HCT116 (cell line): ENCODE results near the gene KRT38. TPM values are rescaled to one million over a fixed set of nuclear protein-coding genes. Genes with fewer than 3 reads are reported as not detected.
"Not testable (repeated sequence)": the region's sequence is repeated elsewhere in the genome, so short reads cannot be mapped to it uniquely, and the experiment has no call there.

Experiments
- ATAC-seq: fragments of 200-7000 bp; cut with Tn5 transposase; 2 replicates; pipeline ENCODE4 v1.9.1; 2020; ENCODE audit warnings: mild to moderate bottlenecking, moderate library complexity
- BruUV-seq: library from RNA; stranded (reverse); fragments of 400-500 nt; replicated peaks from 2 replicates; lab custom pipeline; 2021; lab: Mats Ljungman, UMichigan
- CTCF ChIA-PET: fragments of 300-600 bp; sonication (Branson Sonifier 250); formaldehyde crosslinking; loops from one replicate; lab custom pipeline; 2021; ENCODE audit warnings: antibody characterized with exemption; lab: Charles Lee
- POLR2A ChIA-PET: fragments of 300-600, 350-600 bp; sonication (Branson Sonifier 250); formaldehyde crosslinking; loops from one replicate; lab custom pipeline; 2021; ENCODE audit warnings: antibody characterized with exemption; lab: Charles Lee
- RAD21 ChIA-PET, 2 experiments: fragments of 300-600 bp; sonication (Branson Sonifier 250); formaldehyde crosslinking; loops; one replicate each; lab custom pipeline; 2023; ENCODE audit warnings: low total read pairs in 2 of 2; ENCODE audit not compliant: uncharacterized antibody in 2 of 2, unreplicated experiment in 2 of 2, low non-redundant PET in 1 of 2; lab: Charles Lee
- DNase-seq: peaks from one replicate; pipeline ENCODE4 v3.0.0-alpha.2; 2010; ENCODE audit warnings: low read depth, low spot score
- H2AFZ ChIP-seq: fragments of 200-600 bp; shearing (Covaris generic), sonication (generic); 2 replicates; pipeline ENCODE4 v1.6.1; 2017; ENCODE audit warnings: low read depth, mixed run types, mixed read lengths, antibody characterized with exemption, low read length; ENCODE audit not compliant: poor library complexity, severe bottlenecking
- H3K27ac ChIP-seq: 2 replicates; pipeline ENCODE4 v1.5.1; 2012; ENCODE audit warnings: low read depth, low read length
- H3K27me3 ChIP-seq: fragments of 200-600 bp; sonication (generic); 2 replicates; pipeline ENCODE4 v1.6.1; 2016; ENCODE audit warnings: mixed run types, low read length, mixed read lengths; ENCODE audit not compliant: insufficient read depth
- H3K36me3 ChIP-seq, 2 experiments: fragments of 200-500 bp in 1 of 2; fragments of 200-600 bp in 1 of 2; sonication (Bioruptor generic) in 1 of 2; sonication (generic) in 1 of 2; 2 replicates each; pipeline versions ENCODE4 v1.5.1 to v1.6.1; 2014 to 2016; ENCODE audit warnings: low read length in 2 of 2, inconsistent platforms in 1 of 2, mixed read lengths in 1 of 2, mixed run types in 1 of 2; ENCODE audit not compliant: insufficient read depth in 2 of 2, control insufficient read depth in 1 of 2
- H3K4me1 ChIP-seq, 2 experiments: fragments of 200-600 bp in 1 of 2; sonication (generic) in 1 of 2; 2 replicates each; pipeline versions ENCODE4 v1.5.1 to v1.6.1; 2012 to 2017; ENCODE audit warnings: low read length in 2 of 2, inconsistent platforms in 1 of 2, mild to moderate bottlenecking in 1 of 2, mixed read lengths in 1 of 2, mixed run types in 1 of 2, moderate library complexity in 1 of 2; ENCODE audit not compliant: insufficient read depth in 2 of 2, control insufficient read depth in 1 of 2
- H3K4me2 ChIP-seq: fragments of 200-600 bp; sonication (generic); 2 replicates; pipeline ENCODE4 v1.6.1; 2017; ENCODE audit warnings: mixed run types, low read length, mixed read lengths
- H3K4me3 ChIP-seq, 2 experiments: fragments of 200-600 bp in 1 of 2; sonication (generic) in 1 of 2; replicated peaks in 1 of 2; 2 replicates each; pipeline ENCODE4 v1.5.1; 2011 to 2016; ENCODE audit warnings: low read length in 2 of 2, control low read depth in 1 of 2, low read depth in 1 of 2, mild to moderate bottlenecking in 1 of 2, mixed read lengths in 1 of 2, mixed run types in 1 of 2
- H3K79me2 ChIP-seq: fragments of 200-600 bp; sonication (generic); 2 replicates; pipeline ENCODE4 v1.6.1; 2017; ENCODE audit warnings: mild to moderate bottlenecking, mixed run types, low read length, moderate library complexity, mixed read lengths; ENCODE audit not compliant: insufficient read depth
- H3K9ac ChIP-seq: fragments of 200-600 bp; sonication (generic); 2 replicates; pipeline ENCODE4 v1.6.1; 2016; ENCODE audit warnings: low read length, mixed read lengths
- H3K9me2 ChIP-seq: fragments of 200-600 bp; sonication (generic), shearing (Covaris generic); 2 replicates; pipeline ENCODE4 v1.6.1; 2017; ENCODE audit warnings: mixed run types, mild to moderate bottlenecking, moderate library complexity; ENCODE audit not compliant: insufficient read depth
- H3K9me3 ChIP-seq, 2 experiments: fragments of 200-500 bp in 1 of 2; fragments of 200-600 bp in 1 of 2; sonication (Bioruptor generic) in 1 of 2; sonication (generic) in 1 of 2; 2 replicates each; pipeline ENCODE4 v1.6.1; 2014 to 2017; ENCODE audit warnings: low read length in 2 of 2, mixed read lengths in 2 of 2, inconsistent platforms in 1 of 2, low read depth in 1 of 2, mild to moderate bottlenecking in 1 of 2, mixed run types in 1 of 2, moderate library complexity in 1 of 2; ENCODE audit not compliant: control insufficient read depth in 1 of 2, insufficient read depth in 1 of 2
- H4K20me1 ChIP-seq: fragments of 200-600 bp; sonication (generic), shearing (Covaris generic); 2 replicates; pipeline ENCODE4 v1.6.1; 2017; ENCODE audit warnings: mixed run types, mild to moderate bottlenecking, moderate library complexity; ENCODE audit not compliant: insufficient read depth
- CBX3 ChIP-seq: IDR thresholded peaks from 2 replicates; pipeline ENCODE4 v1.6.1; 2012; ENCODE audit warnings: low read depth
- CTCF ChIP-seq, 3 experiments: fragments of 200-600 bp in 1 of 3; sonication (generic) in 1 of 3; IDR thresholded peaks in 2 of 3; conservative IDR thresholded peaks in 1 of 3; 2 replicates each; pipeline ENCODE4 v1.5.1; 2012 to 2017; ENCODE audit warnings: low read depth in 2 of 3, low read length in 2 of 3, antibody characterized with exemption in 1 of 3, borderline replicate concordance in 1 of 3, control low read depth in 1 of 3, mild to moderate bottlenecking in 1 of 3, mixed read lengths in 1 of 3, mixed run types in 1 of 3, moderate library complexity in 1 of 3; ENCODE audit not compliant: insufficient read depth in 1 of 3
- EGR1 ChIP-seq: IDR thresholded peaks from 2 replicates; pipeline ENCODE4 v1.6.1; 2012; ENCODE audit warnings: low read depth
- FOSL1 ChIP-seq: IDR thresholded peaks from 2 replicates; pipeline ENCODE4 v1.6.1; 2012; ENCODE audit warnings: low read depth
- JUND ChIP-seq: IDR thresholded peaks from 2 replicates; pipeline ENCODE4 v1.6.1; 2012
- POLR2A ChIP-seq: IDR thresholded peaks from 2 replicates; pipeline ENCODE4 v1.7.0; 2011; ENCODE audit warnings: borderline replicate concordance; ENCODE audit not compliant: insufficient read depth, insufficient read length; ENCODE audit errors: extremely low read depth
- RAD21 ChIP-seq: IDR thresholded peaks from 2 replicates; pipeline ENCODE4 v1.6.1; 2012; ENCODE audit warnings: low read depth, mild to moderate bottlenecking
- intact Hi-C: fragments of 100-400 bp; cut with micrococcal nuclease; formaldehyde crosslinking; loops from 2 replicates; pipeline ENCODE4 v1.10.0; 2022
- total RNA-seq: library from RNA; stranded (reverse); gene quantifications from one replicate; pipeline ENCODE4 v1.2.1, GENCODE V29; 2021; ENCODE audit not compliant: unreplicated experiment

The KRT38 gene
- total RNA-seq, 1 experiment from 2014 or later: not detected

GRCh38 chr17:41395611-41396010 lies 45.2 kb downstream of the KRT38 start (continued):
- no peak for TF ChIP-seq CBX3

- H3K9me3 ChIP-seq, H2AFZ ChIP-seq, H3K9me2 ChIP-seq, DNase-seq, H4K20me1 ChIP-seq, CTCF ChIA-PET, H3K27ac ChIP-seq, ATAC-seq, POLR2A ChIA-PET, H3K36me3 ChIP-seq, H3K27me3 ChIP-seq, H3K9ac ChIP-seq, H3K79me2 ChIP-seq, BruUV-seq, intact Hi-C loops, RAD21 ChIA-PET, H3K4me2 ChIP-seq, H3K4me3 ChIP-seq: not testable (repeated sequence)
- peaks cover 4 to 27% of the 10 kb centered on the region in 2 experiments; a peak in 3 of 4 replicates for H3K4me1 ChIP-seq
These were observed 45.7 kb downstream of the KRT38 start for GRCh38 chr17:41395044-41395443.

GRCh38 chr17:41394254-41394996 lies 46.4 kb downstream of the KRT38 start:
- Histone ChIP-seq H3K36me3 (no peaks in the 10 kb centered on the region), H3K9me3 (peaks cover 0 to 5% of the 10 kb centered on the region in 2 experiments; a peak in 1 of 4 replicates), H3K27me3 (no peaks in the 10 kb centered on the region), H3K4me1 (peaks cover 2 to 20% of the 10 kb centered on the region in 2 experiments; a peak in 3 of 4 replicates), H3K79me2 (no peaks in the 10 kb centered on the region), H3K4me3 (no peak overlapping the region), H3K9me2 (no peaks in the 10 kb centered on the region), H3K4me2 (peak overlapping the region; percentile 47), H2AFZ (no peak overlapping the region), H4K20me1 (no peaks in the 10 kb centered on the region), H3K9ac (no peak overlapping the region), H3K27ac (no peak overlapping the region)
- no TSS peak for BruUV-seq
- TF ChIP-seq EGR1: no peak
- TF ChIP-seq CTCF (IDR thresholded peaks at IDR 0.05 in 2 of 3, conservative IDR thresholded peaks at IDR 0.05 in 1 of 3; ENCODE audit: borderline replicate concordance in 1 of 3, insufficient read depth in 1 of 3, low read depth in 2 of 3, low read length in 2 of 3): no peak
- peak; percentile 38; the same call in 1 of the 2 replicates for TF ChIP-seq JUND
- peak; percentile 66 for TF ChIP-seq FOSL1
- 0 out of 2 replicates have a peak, but pooled peaks have one; percentile 24 for TF ChIP-seq CBX3
- TF ChIP-seq RAD21: no peak
- no peak for TF ChIP-seq POLR2A
- POLR2A ChIA-PET: no interaction called here
- CTCF ChIA-PET: no interaction called here
- intact Hi-C loops: no loop called here
- RAD21 ChIA-PET: no interaction called here
- no peak for DNase-seq
- ATAC-seq: no peak
